ENCODE results near the gene DEPDC1B. TPM values are rescaled to one million over a fixed set of nuclear protein-coding genes. Genes with fewer than 3 reads are reported as not detected.

DEPDC1B gene
- total RNA-seq, 1 donor, result 8.6 TPM

DNA sequence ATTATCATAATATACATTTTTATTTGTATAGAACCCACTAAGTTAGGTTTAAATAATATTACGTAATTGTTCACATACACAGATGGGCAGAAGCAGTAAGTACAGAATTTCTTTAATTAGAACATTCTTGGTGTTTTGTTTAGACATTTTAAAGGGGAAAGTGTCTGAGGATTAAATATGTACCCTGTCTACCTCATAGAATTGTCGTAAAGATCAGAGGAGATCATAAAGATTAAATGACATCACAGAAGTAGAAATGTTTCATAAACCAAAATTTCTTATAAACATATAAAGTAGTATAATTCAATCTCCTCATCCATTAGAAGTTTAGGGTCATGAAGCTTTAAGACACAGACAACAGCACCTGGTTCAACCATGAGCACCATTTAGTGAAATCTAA, 20.1 kb downstream of the DEPDC1B start:
- TF ChIP-seq CTCF (IDR thresholded peaks at IDR 0.05; ENCODE audit: insufficient read depth, low read depth, low read length), result no peak
- H3K4me3 ChIP-seq (ENCODE audit: low read depth, low read length), result no peak overlapping the region
- DNase-seq (ENCODE audit: low read depth), result peak; percentile 28

GRCh38 chr5:60677850-60678664, 21.9 kb downstream of the DEPDC1B start:
- peak; percentile 51 for TF ChIP-seq CTCF (IDR thresholded peaks at IDR 0.05; ENCODE audit: insufficient read depth, low read depth, low read length)
- H3K4me3 ChIP-seq (ENCODE audit: low read depth, low read length), result no peak overlapping the region
- peak; percentile 70 for DNase-seq (ENCODE audit: low read depth)

GRCh38 chr5:60675286-60675685, 24.7 kb downstream of the DEPDC1B start:
- DNase-seq (ENCODE audit: low read depth), result no peak
- TF ChIP-seq CTCF (IDR thresholded peaks at IDR 0.05; ENCODE audit: insufficient read depth, low read depth, low read length), result no peak
- H3K4me3 ChIP-seq (ENCODE audit: low read depth, low read length), result no peak overlapping the region

DNA sequence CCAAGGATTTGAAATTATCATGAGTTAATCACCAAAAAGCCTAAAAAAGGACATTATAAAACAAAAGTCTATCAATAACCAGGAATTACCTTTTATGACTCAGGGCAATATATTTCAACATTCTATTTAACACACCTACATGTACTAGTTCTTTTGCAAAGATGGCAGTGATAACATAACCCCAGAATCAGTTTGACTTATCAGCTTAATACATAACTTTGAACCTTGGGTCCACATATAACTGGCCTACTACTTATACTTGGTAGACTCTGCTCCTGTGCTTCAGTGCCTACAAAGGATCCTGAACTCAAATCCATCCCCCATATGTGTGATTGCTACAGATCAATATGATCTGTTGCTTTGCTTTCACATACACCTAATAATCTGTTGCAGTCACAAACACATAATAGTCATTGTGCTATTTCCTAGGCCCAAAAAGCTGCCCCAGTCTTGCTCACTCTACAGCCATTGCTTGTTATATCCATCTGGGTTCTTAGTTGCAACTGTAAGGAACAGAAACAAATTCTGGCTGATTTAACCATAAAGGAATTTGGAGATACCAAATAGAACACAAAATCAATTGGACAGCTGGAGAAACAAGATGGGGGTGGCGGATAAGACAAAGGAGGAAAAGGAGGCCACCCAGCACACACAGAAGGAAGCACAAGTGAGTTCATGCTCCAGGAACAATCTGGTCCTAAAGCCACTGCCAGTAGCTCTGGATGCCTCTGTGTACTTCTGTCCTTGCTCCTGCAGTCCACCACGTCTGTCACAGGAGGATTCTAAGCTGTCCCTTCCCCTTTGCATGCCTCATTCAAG, 25.5 kb downstream of the DEPDC1B start:
- no peak overlapping the region for H3K4me3 ChIP-seq (ENCODE audit: low read depth, low read length)
- no peak for TF ChIP-seq CTCF (IDR thresholded peaks at IDR 0.05; ENCODE audit: insufficient read depth, low read depth, low read length)
- DNase-seq (ENCODE audit: low read depth), result no peak

DNA sequence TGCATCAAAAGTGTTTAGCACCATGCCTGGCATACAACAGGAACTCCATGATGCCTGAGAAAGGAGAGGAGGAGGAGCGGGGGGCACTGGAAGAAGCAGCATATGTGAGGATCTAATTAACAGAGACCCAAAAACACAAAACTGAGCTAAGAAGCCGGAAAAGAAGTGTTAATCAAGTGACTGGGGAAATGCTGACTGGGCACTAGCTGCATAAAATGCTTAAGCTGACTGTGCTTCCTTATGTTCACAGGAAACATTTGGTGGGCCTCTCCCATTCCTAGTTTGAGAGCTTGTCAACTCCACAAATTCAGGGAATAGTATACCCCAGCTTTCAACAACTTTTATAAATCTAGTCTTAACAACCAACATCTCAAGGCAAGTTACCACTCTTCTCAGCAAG, 26.6 kb downstream of the DEPDC1B start:
- DNase-seq (ENCODE audit: low read depth), result no peak
- TF ChIP-seq CTCF (IDR thresholded peaks at IDR 0.05; ENCODE audit: insufficient read depth, low read depth, low read length), result no peak
- no peak overlapping the region for H3K4me3 ChIP-seq (ENCODE audit: low read depth, low read length)

- TF ChIP-seq CTCF (IDR thresholded peaks at IDR 0.05; ENCODE audit: insufficient read depth, low read depth, low read length), result no peak
- DNase-seq (ENCODE audit: low read depth), result no peak
- H3K4me3 ChIP-seq (ENCODE audit: low read depth, low read length), result no peak overlapping the region
Observed at GRCh38 chr5:60672693-60673264, 27.2 kb downstream of the DEPDC1B start.
